ENCODE results near the gene DPM1. TPM values are rescaled to one million over a fixed set of nuclear protein-coding genes. Genes with fewer than 3 reads are reported as not detected.
A peak's percentile ranks its signal among the peaks of the same experiment; 100 is the strongest.

Gene DPM1
- total RNA-seq, 1 experiment from 2014 or later: 57.8 TPM

GRCh38 chr20:50958615-50959542, 547 bp upstream of the DPM1 start, which contains the start of gene MOCS3:
Gene MOCS3, plus strand, starts transcription at chr20:50958818. Its CDS starts 25 bp downstream, at chr20:50958843.
- H3K4me1 Mint-ChIP-seq: peaks cover 22% of the 10 kb centered on the region
- H3K36me3 Mint-ChIP-seq: peaks cover 21% of the 10 kb centered on the region
- DNase-seq (ENCODE audit: low spot score): peak; percentile 66
- H3K27me3 Mint-ChIP-seq (ENCODE audit: low read depth): no peaks in the 10 kb centered on the region
- ChIA-PET POLR2A (interaction anchor here (0.6 to 1.9 kb wide), 5 partner anchors 27 to 239 kb away, joined by 3 to 23 read pairs (median 5); partner anchors contain the start of genes ADNP and BCAS4), CTCF (interaction anchor here (0.5 to 2.1 kb wide), 12 partner anchors 22 to 367 kb away, joined by 3 to 13 read pairs (median 4); partner anchors contain the start of gene ADNP)
- peak; percentile 63 for ATAC-seq
- H3K9me3 Mint-ChIP-seq: 0 out of 2 replicates have a peak, but pooled peaks cover 3% of the 10 kb centered on the region
- peak within 1 kb of the TSS; percentile 95 for H3K27ac Mint-ChIP-seq
- H3K4me3 Mint-ChIP-seq: peak within 1 kb of the TSS; percentile 99
- TF ChIP-seq, protein P1, sequence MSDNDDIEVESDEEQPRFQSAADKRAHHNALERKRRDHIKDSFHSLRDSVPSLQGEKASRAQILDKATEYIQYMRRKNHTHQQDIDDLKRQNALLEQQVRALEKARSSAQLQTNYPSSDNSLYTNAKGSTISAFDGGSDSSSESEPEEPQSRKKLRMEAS (CRISPR knock-in tag; IDR thresholded peaks at IDR 0.05): no peak; the same call in 1 of the 2 replicates
- TF ChIP-seq ZNF423 (CRISPR knock-in tag; IDR thresholded peaks at IDR 0.05): no peak
- TF ChIP-seq PREB (CRISPR knock-in tag; IDR thresholded peaks at IDR 0.05; ENCODE audit: borderline replicate concordance): no peak
- no peak for TF ChIP-seq ZBTB21 (CRISPR knock-in tag; IDR thresholded peaks at IDR 0.05; ENCODE audit: borderline replicate concordance)
- no peak for TF ChIP-seq RORB (CRISPR knock-in tag; IDR thresholded peaks at IDR 0.05)
- TF ChIP-seq KAT7 (CRISPR knock-in tag; IDR thresholded peaks at IDR 0.05; ENCODE audit: borderline replicate concordance): no peak
- TF ChIP-seq JUN (CRISPR knock-in tag; IDR thresholded peaks at IDR 0.05): no peak
- no peak for TF ChIP-seq GRHL2 (CRISPR knock-in tag; IDR thresholded peaks at IDR 0.05; ENCODE audit: insufficient replicate concordance, severe bottlenecking)
- TF ChIP-seq RELA (CRISPR knock-in tag; IDR thresholded peaks at IDR 0.05; ENCODE audit: borderline replicate concordance): peak; percentile 34; the same call in 1 of the 2 replicates
- TF ChIP-seq, protein P2, sequence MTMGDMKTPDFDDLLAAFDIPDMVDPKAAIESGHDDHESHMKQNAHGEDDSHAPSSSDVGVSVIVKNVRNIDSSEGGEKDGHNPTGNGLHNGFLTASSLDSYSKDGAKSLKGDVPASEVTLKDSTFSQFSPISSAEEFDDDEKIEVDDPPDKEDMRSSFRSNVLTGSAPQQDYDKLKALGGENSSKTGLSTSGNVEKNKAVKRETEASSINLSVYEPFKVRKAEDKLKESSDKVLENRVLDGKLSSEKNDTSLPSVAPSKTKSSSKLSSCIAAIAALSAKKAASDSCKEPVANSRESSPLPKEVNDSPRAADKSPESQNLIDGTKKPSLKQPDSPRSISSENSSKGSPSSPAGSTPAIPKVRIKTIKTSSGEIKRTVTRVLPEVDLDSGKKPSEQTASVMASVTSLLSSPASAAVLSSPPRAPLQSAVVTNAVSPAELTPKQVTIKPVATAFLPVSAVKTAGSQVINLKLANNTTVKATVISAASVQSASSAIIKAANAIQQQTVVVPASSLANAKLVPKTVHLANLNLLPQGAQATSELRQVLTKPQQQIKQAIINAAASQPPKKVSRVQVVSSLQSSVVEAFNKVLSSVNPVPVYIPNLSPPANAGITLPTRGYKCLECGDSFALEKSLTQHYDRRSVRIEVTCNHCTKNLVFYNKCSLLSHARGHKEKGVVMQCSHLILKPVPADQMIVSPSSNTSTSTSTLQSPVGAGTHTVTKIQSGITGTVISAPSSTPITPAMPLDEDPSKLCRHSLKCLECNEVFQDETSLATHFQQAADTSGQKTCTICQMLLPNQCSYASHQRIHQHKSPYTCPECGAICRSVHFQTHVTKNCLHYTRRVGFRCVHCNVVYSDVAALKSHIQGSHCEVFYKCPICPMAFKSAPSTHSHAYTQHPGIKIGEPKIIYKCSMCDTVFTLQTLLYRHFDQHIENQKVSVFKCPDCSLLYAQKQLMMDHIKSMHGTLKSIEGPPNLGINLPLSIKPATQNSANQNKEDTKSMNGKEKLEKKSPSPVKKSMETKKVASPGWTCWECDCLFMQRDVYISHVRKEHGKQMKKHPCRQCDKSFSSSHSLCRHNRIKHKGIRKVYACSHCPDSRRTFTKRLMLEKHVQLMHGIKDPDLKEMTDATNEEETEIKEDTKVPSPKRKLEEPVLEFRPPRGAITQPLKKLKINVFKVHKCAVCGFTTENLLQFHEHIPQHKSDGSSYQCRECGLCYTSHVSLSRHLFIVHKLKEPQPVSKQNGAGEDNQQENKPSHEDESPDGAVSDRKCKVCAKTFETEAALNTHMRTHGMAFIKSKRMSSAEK (CRISPR knock-in tag; IDR thresholded peaks at IDR 0.05; ENCODE audit: borderline replicate concordance): no peak
- TF ChIP-seq, protein P3, sequence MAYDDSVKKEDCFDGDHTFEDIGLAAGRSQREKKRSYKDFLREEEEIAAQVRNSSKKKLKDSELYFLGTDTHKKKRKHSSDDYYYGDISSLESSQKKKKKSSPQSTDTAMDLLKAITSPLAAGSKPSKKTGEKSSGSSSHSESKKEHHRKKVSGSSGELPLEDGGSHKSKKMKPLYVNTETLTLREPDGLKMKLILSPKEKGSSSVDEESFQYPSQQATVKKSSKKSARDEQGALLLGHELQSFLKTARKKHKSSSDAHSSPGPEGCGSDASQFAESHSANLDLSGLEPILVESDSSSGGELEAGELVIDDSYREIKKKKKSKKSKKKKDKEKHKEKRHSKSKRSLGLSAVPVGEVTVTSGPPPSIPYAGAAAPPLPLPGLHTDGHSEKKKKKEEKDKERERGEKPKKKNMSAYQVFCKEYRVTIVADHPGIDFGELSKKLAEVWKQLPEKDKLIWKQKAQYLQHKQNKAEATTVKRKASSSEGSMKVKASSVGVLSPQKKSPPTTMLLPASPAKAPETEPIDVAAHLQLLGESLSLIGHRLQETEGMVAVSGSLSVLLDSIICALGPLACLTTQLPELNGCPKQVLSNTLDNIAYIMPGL (CRISPR knock-in tag; IDR thresholded peaks at IDR 0.05): no peak
- no peak for TF ChIP-seq ATF2 (CRISPR knock-in tag; IDR thresholded peaks at IDR 0.05; ENCODE audit: borderline replicate concordance, low read depth)
- no peak for TF ChIP-seq IRF2 (CRISPR knock-in tag; IDR thresholded peaks at IDR 0.05; ENCODE audit: borderline replicate concordance, low read depth)
- TF ChIP-seq TP53 (CRISPR knock-in tag; IDR thresholded peaks at IDR 0.05): no peak
- TF ChIP-seq NR1H2 (CRISPR knock-in tag; IDR thresholded peaks at IDR 0.05): no peak
- no peak for TF ChIP-seq ZSCAN18 (CRISPR knock-in tag; IDR thresholded peaks at IDR 0.05)
- TF ChIP-seq FOXP4 (CRISPR knock-in tag; IDR thresholded peaks at IDR 0.05): peak; percentile 51; the same call in 1 of the 2 replicates
- TF ChIP-seq SOX15 (CRISPR knock-in tag; IDR thresholded peaks at IDR 0.05): no peak
- TF ChIP-seq NR2C2 (CRISPR knock-in tag; IDR thresholded peaks at IDR 0.05): no peak
- TF ChIP-seq CREB1 (CRISPR knock-in tag; IDR thresholded peaks at IDR 0.05): no peak
- no peak for TF ChIP-seq GTF2I (CRISPR knock-in tag; conservative IDR thresholded peaks at IDR 0.05)
- TF ChIP-seq EMX1 (CRISPR knock-in tag; IDR thresholded peaks at IDR 0.05): no peak
- no peak for TF ChIP-seq NFE2L1 (CRISPR knock-in tag; IDR thresholded peaks at IDR 0.05)
- TF ChIP-seq ZNF416 (CRISPR knock-in tag; IDR thresholded peaks at IDR 0.05): no peak
- TF ChIP-seq GABPB1 (CRISPR knock-in tag; IDR thresholded peaks at IDR 0.05): peak; percentile 14; the same call in 1 of the 2 replicates

All from WTC11 (cell line).